Measurements from ENCODE around the gene GLIS2. TPM values are rescaled to one million over a fixed set of nuclear protein-coding genes. Genes with fewer than 3 reads are reported as not detected.

Gene GLIS2
- total RNA-seq, 1 experiment from 2014 or later = 18.2 TPM

DNA sequence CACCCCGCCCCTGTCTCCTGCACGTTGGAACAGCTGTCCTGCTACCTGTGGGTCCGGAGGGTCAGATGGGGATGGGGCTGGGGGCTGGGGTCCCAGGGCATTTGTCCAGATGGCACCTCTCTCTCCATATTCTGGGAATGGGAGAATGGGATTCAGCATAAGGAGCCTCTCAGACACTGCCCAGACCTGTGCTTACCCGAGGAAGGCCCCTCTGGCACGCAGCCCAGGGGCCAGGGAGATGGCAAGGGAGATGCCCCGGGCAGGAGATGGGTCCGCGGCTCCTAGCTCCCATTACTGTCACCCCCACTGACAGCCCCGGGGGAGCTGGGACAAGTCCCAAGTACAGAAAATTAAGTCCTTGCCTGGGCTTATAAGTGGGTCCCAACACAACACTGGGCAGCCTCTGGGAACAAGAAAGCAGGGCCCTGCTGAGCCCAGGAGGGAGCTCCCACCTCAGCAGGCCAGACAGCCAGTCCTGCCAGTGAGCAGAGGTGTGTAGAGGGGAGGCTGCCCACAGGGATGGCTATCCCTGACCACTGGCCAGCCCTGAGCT lies 57.6 kb downstream of the GLIS2 start:
- ATAC-seq (peak; percentile 15; the same call in 1 of the 2 replicates), DNase-seq (ENCODE audit: low read depth, low spot score) (no peak)
- peaks cover 44 to 77% of the 10 kb centered on the region in 2 experiments for H3K4me1 ChIP-seq (ENCODE audit: control insufficient read depth in 1 of 2, insufficient read depth in 2 of 2, low read length in 2 of 2)
- ChIA-PET POLR2A (interaction anchor here (0.9 to 1.1 kb wide), 2 partner anchors 18 to 89 kb away, joined by 3 to 6 read pairs; no protein-coding TSS in a partner anchor), RAD21 (ENCODE audit: low non-redundant PET in 1 of 2, low total read pairs in 2 of 2, uncharacterized antibody in 2 of 2, unreplicated experiment in 2 of 2) (interaction anchor here in 1 of 2 experiments (1.0 kb wide), 1 partner anchor 14 kb away, joined by 3 read pairs; no protein-coding TSS in a partner anchor), CTCF (interaction anchor here (3.3 kb wide), 1 partner anchor 30 kb away, joined by 23 read pairs; no protein-coding TSS in a partner anchor)
- H3K9ac ChIP-seq (ENCODE audit: low read length) = peak overlapping the region; percentile 52
- no peaks in the 10 kb centered on the region for H3K27me3 ChIP-seq (ENCODE audit: insufficient read depth, low read length)
- no TSS peak for BruUV-seq (replicated peaks)
- H3K79me2 ChIP-seq (ENCODE audit: insufficient read depth, low read length) = peaks cover 17% of the 10 kb centered on the region; the same call in 1 of the 2 replicates
- H3K36me3 ChIP-seq (ENCODE audit: control insufficient read depth in 1 of 2, insufficient read depth in 2 of 2, low read length in 2 of 2) = no peaks in the 10 kb centered on the region
- intact Hi-C loops (cut with micrococcal nuclease) = no loop called here
- H2AFZ ChIP-seq (ENCODE audit: low read depth, low read length, poor library complexity, severe bottlenecking) = no peak overlapping the region
- H3K9me2 ChIP-seq (ENCODE audit: insufficient read depth) = no peaks in the 10 kb centered on the region
- H3K4me2 ChIP-seq (ENCODE audit: low read length) = peak overlapping the region; percentile 99
- H3K4me3 ChIP-seq (replicated peaks in 1 of 2; ENCODE audit: low read depth in 1 of 2, low read length in 2 of 2) = peak overlapping the region in 1 of 2 experiments; percentile 80; a peak in 3 of 4 replicates
- H4K20me1 ChIP-seq (ENCODE audit: insufficient read depth) = no peaks in the 10 kb centered on the region
- TF ChIP-seq EGR1 (IDR thresholded peaks at IDR 0.05; ENCODE audit: low read depth) (no peak), YY1 (IDR thresholded peaks at IDR 0.05; ENCODE audit: extremely low read depth, insufficient replicate concordance, low read depth, low read length) (no peak), SRF (IDR thresholded peaks at IDR 0.05; ENCODE audit: low read depth) (no peak), FOSL1 (IDR thresholded peaks at IDR 0.05; ENCODE audit: low read depth) (no peak), ZFX (IDR thresholded peaks at IDR 0.05) (no peak), ZBTB33 (IDR thresholded peaks at IDR 0.05; ENCODE audit: extremely low read depth, insufficient replicate concordance, low read length) (no peak), CBX3 (IDR thresholded peaks at IDR 0.05; ENCODE audit: low read depth) (no peak), SIN3A (IDR thresholded peaks at IDR 0.05; ENCODE audit: low read depth) (no peak), RAD21 (IDR thresholded peaks at IDR 0.05; ENCODE audit: low read depth) (no peak), POLR2A (IDR thresholded peaks at IDR 0.05; ENCODE audit: borderline replicate concordance, extremely low read depth, insufficient read depth, insufficient read length) (no peak)
- TF ChIP-seq, protein P1, sequence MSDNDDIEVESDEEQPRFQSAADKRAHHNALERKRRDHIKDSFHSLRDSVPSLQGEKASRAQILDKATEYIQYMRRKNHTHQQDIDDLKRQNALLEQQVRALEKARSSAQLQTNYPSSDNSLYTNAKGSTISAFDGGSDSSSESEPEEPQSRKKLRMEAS (IDR thresholded peaks at IDR 0.05) = no peak
- no peaks in the 10 kb centered on the region for H3K9me3 ChIP-seq (ENCODE audit: control insufficient read depth in 1 of 2, insufficient read depth in 1 of 2, low read depth in 1 of 2, low read length in 2 of 2)
- peak overlapping the region; percentile 72 for H3K27ac ChIP-seq (ENCODE audit: low read depth, low read length)
